HCT116 (cell line): ENCODE results near the gene SH2D6.

ENCODE experiments used
- CTCF ChIP-seq, 3 experiments: fragments of 200-600 bp in 1 of 3; sonication (generic) in 1 of 3; IDR thresholded peaks in 2 of 3; conservative IDR thresholded peaks in 1 of 3; 2 replicates each; pipeline ENCODE4 v1.5.1; 2012 to 2017; ENCODE audit warnings: low read depth in 2 of 3, low read length in 2 of 3, antibody characterized with exemption in 1 of 3, borderline replicate concordance in 1 of 3, control low read depth in 1 of 3, mild to moderate bottlenecking in 1 of 3, mixed read lengths in 1 of 3, mixed run types in 1 of 3, moderate library complexity in 1 of 3; ENCODE audit not compliant: insufficient read depth in 1 of 3
- EGR1 ChIP-seq: IDR thresholded peaks from 2 replicates; pipeline ENCODE4 v1.6.1; 2012; ENCODE audit warnings: low read depth
- EZH2 ChIP-seq: fragments of 200-600 bp; sonication (generic); IDR thresholded peaks from 2 replicates; pipeline ENCODE4 v1.6.1; 2017; ENCODE audit warnings: antibody characterized with exemption, mixed run types
- JUND ChIP-seq: IDR thresholded peaks from 2 replicates; pipeline ENCODE4 v1.6.1; 2012
- MAX ChIP-seq: IDR thresholded peaks from 2 replicates; pipeline ENCODE4 v1.6.1; 2012
- POLR2A ChIP-seq: IDR thresholded peaks from 2 replicates; pipeline ENCODE4 v1.7.0; 2011; ENCODE audit warnings: borderline replicate concordance; ENCODE audit not compliant: insufficient read depth, insufficient read length; ENCODE audit errors: extremely low read depth
- POLR2AphosphoS5 ChIP-seq: IDR thresholded peaks from 2 replicates; pipeline ENCODE4 v1.6.1; 2011; ENCODE audit warnings: mild to moderate bottlenecking, low read depth, low read length, moderate library complexity
- SP1 ChIP-seq: IDR thresholded peaks from 2 replicates; pipeline ENCODE4 v1.6.1; 2012; ENCODE audit warnings: low read depth
- TCF7L2 ChIP-seq: IDR thresholded peaks from 2 replicates; pipeline ENCODE4 v1.7.0; 2011; ENCODE audit warnings: borderline replicate concordance, inconsistent platforms; ENCODE audit not compliant: insufficient read depth, insufficient read length; ENCODE audit errors: extremely low read depth

- TF ChIP-seq CTCF (IDR thresholded peaks at IDR 0.05 in 2 of 3, conservative IDR thresholded peaks at IDR 0.05 in 1 of 3; ENCODE audit: borderline replicate concordance in 1 of 3, insufficient read depth in 1 of 3, low read depth in 2 of 3, low read length in 2 of 3) (no peak), EZH2 (no peak), TCF7L2 (no peak), EGR1 (no peak), SP1 (no peak), POLR2A (no peak), JUND (no peak), MAX (no peak), POLR2AphosphoS5 (no peak; the same call in 1 of the 2 replicates)
Measured at GRCh38 chr2:85409845-85410583, 8.5 kb upstream of the SH2D6 start, which contains the start of gene CAPG.
